NT2/D1 (cell line): ENCODE results near the gene SNCG.

ENCODE experiments used
- SUZ12 ChIP-seq: IDR thresholded peaks from 2 replicates; pipeline ENCODE4 v1.6.1; 2011; ENCODE audit not compliant: insufficient read length, insufficient read depth; ENCODE audit errors: extremely low read depth
- YY1 ChIP-seq: IDR thresholded peaks from 2 replicates; pipeline ENCODE4 v1.6.1; 2011; ENCODE audit not compliant: insufficient read length, insufficient read depth
- ZNF274 ChIP-seq: IDR thresholded peaks from 2 replicates; pipeline ENCODE4 v1.6.1; 2011; ENCODE audit warnings: mild to moderate bottlenecking, low read depth, low read length

DNA sequence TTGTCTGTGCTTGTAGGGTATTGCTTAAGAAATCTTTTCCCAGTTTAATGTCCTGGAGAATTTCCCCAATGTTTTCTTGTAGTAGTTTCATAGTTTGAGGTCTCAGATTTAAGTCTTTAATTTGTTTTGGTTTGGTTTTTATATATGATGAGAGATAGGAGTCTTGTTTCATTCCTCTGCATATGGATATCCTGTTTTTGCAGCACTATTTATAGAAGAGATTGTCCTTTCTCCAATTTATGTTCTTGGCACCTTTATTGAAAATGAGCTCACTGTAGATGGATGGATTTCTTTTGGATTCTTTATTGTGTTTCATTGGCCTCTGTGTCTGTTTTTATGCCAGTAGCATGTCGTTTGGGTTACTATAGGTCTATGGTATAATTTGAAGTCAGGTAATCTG, 30.1 kb downstream of the SNCG start:
- no peak for TF ChIP-seq ZNF274
- TF ChIP-seq YY1, result no peak
- TF ChIP-seq SUZ12, result no peak
